Glutamatergic neuron (in vitro differentiated cells): Measurements from ENCODE around the gene RPS28. TPM values are rescaled to one million over a fixed set of nuclear protein-coding genes. Genes with fewer than 3 reads are reported as not detected.

ENCODE experiments used
- DNase-seq: peaks from one replicate; pipeline ENCODE4 v3.0.0; 2022
- H3K27ac Mint-ChIP-seq: one replicate; pipeline ENCODE4 v1.8.0; 2020; ENCODE audit warnings: mild to moderate bottlenecking, mixed read lengths, inconsistent platforms; ENCODE audit not compliant: unreplicated experiment
- H3K27me3 Mint-ChIP-seq: one replicate; pipeline ENCODE4 v1.8.0; 2020; ENCODE audit warnings: mild to moderate bottlenecking, moderate library complexity, mixed read lengths, inconsistent platforms; ENCODE audit not compliant: unreplicated experiment
- H3K36me3 Mint-ChIP-seq: one replicate; pipeline ENCODE4 v1.8.0; 2020; ENCODE audit warnings: mild to moderate bottlenecking, mixed read lengths, inconsistent platforms; ENCODE audit not compliant: unreplicated experiment
- H3K4me1 Mint-ChIP-seq: one replicate; pipeline ENCODE4 v1.8.0; 2020; ENCODE audit warnings: mild to moderate bottlenecking, low read depth, mixed read lengths, inconsistent platforms; ENCODE audit not compliant: unreplicated experiment
- H3K4me3 Mint-ChIP-seq: one replicate; pipeline ENCODE4 v1.8.0; 2020; ENCODE audit warnings: mild to moderate bottlenecking, mixed read lengths, inconsistent platforms; ENCODE audit not compliant: unreplicated experiment
- H3K9me3 Mint-ChIP-seq: one replicate; pipeline ENCODE4 v1.8.0; 2020; ENCODE audit warnings: mild to moderate bottlenecking, moderate library complexity, mixed read lengths, inconsistent platforms; ENCODE audit not compliant: unreplicated experiment
- total RNA-seq: library from RNA; stranded (reverse); fragmentation: NEBNext Ultra II Directional; extraction: Animal tissue kit (Norgen Biotek cat#: 25700); gene quantifications from one replicate; pipeline ENCODE4 v1.2.1, GENCODE V29; 2021; ENCODE audit not compliant: unreplicated experiment
- TF ChIP-seq, protein P1 (sequence below): fragments of 200-600 bp; sonication (generic); IDR thresholded peaks from one replicate; pipeline ENCODE4 v1.5.0; 2021; ENCODE audit not compliant: partially characterized antibody, unreplicated experiment

RPS28 gene
- total RNA-seq, 1 donor from 2014 or later: 1,030 TPM

DNA sequence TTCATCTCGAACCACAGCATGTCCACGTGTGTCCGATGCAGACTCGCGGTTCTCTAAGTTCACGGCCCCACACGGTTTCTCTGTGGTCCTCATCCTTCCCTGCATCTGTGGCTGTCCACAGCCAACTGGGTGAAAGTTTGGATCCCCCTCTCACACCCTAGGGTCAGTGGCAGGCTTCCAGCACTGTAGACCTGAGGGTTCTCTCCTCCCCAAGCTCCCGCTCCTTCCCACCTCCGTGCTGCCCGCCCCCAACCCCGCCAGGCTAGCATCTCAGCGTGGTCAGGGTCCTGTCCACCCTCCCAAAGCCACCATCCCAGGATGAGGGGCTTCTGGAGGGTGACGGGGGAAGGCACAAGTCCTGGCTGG lies 45.6 kb downstream of the RPS28 start:
- no peaks in the 10 kb centered on the region for H3K4me1 Mint-ChIP-seq
- DNase-seq: no peak
- peaks cover 4% of the 10 kb centered on the region for H3K9me3 Mint-ChIP-seq
- TF ChIP-seq, protein P1, sequence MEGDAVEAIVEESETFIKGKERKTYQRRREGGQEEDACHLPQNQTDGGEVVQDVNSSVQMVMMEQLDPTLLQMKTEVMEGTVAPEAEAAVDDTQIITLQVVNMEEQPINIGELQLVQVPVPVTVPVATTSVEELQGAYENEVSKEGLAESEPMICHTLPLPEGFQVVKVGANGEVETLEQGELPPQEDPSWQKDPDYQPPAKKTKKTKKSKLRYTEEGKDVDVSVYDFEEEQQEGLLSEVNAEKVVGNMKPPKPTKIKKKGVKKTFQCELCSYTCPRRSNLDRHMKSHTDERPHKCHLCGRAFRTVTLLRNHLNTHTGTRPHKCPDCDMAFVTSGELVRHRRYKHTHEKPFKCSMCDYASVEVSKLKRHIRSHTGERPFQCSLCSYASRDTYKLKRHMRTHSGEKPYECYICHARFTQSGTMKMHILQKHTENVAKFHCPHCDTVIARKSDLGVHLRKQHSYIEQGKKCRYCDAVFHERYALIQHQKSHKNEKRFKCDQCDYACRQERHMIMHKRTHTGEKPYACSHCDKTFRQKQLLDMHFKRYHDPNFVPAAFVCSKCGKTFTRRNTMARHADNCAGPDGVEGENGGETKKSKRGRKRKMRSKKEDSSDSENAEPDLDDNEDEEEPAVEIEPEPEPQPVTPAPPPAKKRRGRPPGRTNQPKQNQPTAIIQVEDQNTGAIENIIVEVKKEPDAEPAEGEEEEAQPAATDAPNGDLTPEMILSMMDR: no peak
- peaks cover 14% of the 10 kb centered on the region for H3K27me3 Mint-ChIP-seq
- no peaks in the 10 kb centered on the region for H3K36me3 Mint-ChIP-seq
- no peak overlapping the region for H3K4me3 Mint-ChIP-seq
- H3K27ac Mint-ChIP-seq: no peak overlapping the region

DNA sequence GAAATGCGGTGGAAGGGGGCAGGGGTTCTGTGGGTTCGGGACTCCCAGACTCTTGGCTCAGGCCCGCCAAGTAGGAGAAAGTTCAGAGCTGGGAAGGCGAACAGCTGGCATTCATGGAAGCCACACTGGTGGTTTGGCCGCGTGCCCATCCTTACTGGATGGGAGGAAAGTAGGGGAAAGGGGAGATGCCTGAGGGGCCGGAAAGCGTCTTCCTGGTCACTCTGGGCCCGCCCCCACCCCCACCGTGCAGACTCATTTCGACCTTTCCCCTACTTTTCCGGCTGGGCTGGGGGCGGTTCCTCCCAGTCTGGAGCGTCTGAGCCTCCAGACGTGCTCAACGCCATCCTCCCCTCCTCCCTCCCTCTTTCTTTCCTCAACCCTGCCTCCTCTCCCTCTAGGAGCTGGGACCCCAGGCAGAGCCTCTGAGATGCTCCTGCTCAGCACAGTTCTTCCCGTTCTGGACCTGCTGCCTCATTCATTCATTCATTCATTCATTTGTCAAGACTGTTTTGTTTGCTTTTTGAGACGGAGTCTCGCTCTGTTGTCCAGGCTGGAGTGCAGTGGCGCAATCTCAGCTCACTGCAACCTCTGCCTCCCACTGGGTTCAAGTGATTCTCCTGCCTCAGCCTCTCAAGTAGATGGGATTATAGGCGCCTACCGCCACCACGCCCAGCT lies 46.2 kb downstream of the RPS28 start:
- Mint-ChIP-seq H3K4me3 (peak overlapping the region; percentile 34), H3K27me3 (peaks cover 14% of the 10 kb centered on the region), H3K27ac (no peak overlapping the region), H3K9me3 (peaks cover 4% of the 10 kb centered on the region), H3K36me3 (no peaks in the 10 kb centered on the region), H3K4me1 (no peaks in the 10 kb centered on the region)
- TF ChIP-seq, protein P1: no peak
- DNase-seq: peak; percentile 31

DNA sequence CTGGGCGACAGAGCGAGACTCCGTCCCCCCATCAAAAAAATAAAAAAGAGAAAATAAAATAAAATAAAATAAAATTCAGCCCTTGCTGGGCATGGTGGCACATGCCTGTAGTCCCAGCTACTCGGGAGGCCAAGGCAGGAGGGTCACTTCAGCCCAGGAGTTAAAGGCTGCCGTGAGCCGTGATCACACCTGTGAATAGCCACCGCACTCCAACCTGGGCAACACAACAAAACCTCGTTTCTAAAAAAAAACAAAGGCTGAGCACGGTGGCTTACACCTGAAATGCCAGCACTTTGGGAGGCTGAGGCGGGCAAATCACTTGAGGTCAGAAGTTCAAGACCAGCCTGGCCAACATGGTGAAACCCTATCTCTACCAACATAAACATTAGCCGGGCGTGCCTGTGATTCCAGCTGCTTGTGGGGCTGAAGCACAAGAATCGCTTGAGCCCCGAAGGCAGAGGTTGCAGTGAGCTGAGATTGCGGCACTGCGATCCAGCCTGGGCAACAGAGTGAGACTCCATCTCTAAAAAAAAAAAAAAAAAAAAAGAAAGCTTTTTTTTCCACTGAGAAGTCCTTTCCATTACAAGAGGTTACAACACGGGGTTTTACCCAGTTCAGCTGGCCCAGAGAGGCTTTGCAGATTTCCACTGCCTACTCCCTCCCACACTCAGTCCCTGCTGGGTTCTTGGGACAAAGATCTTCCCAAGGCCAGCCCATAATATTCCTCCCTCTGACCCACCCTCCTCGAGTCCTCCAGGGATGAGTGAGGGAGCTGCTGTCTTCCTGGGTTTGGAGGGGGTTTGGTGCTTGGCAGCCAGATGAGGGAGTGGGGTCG lies 49.1 kb downstream of the RPS28 start:
- no peak overlapping the region for H3K27ac Mint-ChIP-seq
- TF ChIP-seq, protein P1: no peak
- peaks cover 7% of the 10 kb centered on the region for H3K27me3 Mint-ChIP-seq
- no peaks in the 10 kb centered on the region for H3K4me1 Mint-ChIP-seq
- no peak for DNase-seq
- H3K36me3 Mint-ChIP-seq: no peaks in the 10 kb centered on the region
- no peak overlapping the region for H3K4me3 Mint-ChIP-seq
- peaks cover 7% of the 10 kb centered on the region for H3K9me3 Mint-ChIP-seq

DNA sequence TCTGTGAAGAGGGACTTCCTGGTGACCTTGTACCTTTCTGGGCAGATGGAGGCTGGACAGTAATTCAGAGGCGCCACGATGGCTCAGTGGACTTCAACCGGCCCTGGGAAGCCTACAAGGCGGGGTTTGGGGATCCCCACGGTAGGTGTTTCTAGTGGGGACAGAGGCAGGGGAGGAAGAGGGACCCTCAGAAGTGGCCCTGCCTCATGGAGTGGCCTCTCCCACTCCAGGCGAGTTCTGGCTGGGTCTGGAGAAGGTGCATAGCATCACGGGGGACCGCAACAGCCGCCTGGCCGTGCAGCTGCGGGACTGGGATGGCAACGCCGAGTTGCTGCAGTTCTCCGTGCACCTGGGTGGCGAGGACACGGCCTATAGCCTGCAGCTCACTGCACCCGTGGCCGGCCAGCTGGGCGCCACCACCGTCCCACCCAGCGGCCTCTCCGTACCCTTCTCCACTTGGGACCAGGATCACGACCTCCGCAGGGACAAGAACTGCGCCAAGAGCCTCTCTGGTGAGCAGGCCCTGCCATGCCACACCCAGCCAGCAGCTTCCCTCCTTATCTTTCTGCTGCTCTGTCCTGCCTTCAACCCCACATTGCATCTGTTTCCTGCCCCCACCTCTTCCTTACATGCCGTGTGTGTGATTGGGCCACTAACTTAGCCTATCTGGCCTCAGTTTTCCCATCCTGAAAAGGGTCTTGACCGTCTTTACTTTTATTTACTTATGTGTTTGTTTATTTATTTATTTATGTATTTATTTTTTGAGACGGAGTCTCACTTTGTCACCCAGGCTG lies 49.9 kb downstream of the RPS28 start:
- no peak overlapping the region for H3K27ac Mint-ChIP-seq

More for the DNA sequence above, 49.9 kb downstream of the RPS28 start:
- peaks cover 4% of the 10 kb centered on the region for H3K27me3 Mint-ChIP-seq
- peaks cover 5% of the 10 kb centered on the region for H3K9me3 Mint-ChIP-seq
- no peaks in the 10 kb centered on the region for H3K4me1 Mint-ChIP-seq
- DNase-seq: no peak
- H3K36me3 Mint-ChIP-seq: no peaks in the 10 kb centered on the region
- no peak overlapping the region for H3K4me3 Mint-ChIP-seq
- TF ChIP-seq, protein P1: no peak

Other genes starting within 250 kb of the RPS28 start
- gene FBN3, start 171.9 kb upstream of the RPS28 start, total RNA-seq: 18.3 TPM
- 27.3 TPM for gene CERS4, start 112.1 kb upstream of the RPS28 start, total RNA-seq
- gene CD320, start 13.1 kb upstream of the RPS28 start, total RNA-seq: 45.1 TPM
- 65.1 TPM for gene NDUFA7, start 121 bp upstream of the RPS28 start, total RNA-seq
- gene KANK3, start 21.8 kb downstream of the RPS28 start, total RNA-seq: 8.9 TPM
- gene ANGPTL4, start 42.7 kb downstream of the RPS28 start, total RNA-seq: 0.51 TPM
- gene RAB11B, start 68.9 kb downstream of the RPS28 start, total RNA-seq: 137 TPM
- 47.7 TPM for gene MARCHF2, start 91.8 kb downstream of the RPS28 start, total RNA-seq
- 184 TPM for gene HNRNPM, start 123.5 kb downstream of the RPS28 start, total RNA-seq
- gene PRAM1, start 181.1 kb downstream of the RPS28 start, total RNA-seq: 0.49 TPM
- 27.2 TPM for gene ZNF414, start 192.7 kb downstream of the RPS28 start, total RNA-seq